Natural killer cell (primary cell): ENCODE data around the gene NEURL1B. TPM values are rescaled to one million over a fixed set of nuclear protein-coding genes. Genes with fewer than 3 reads are reported as not detected.

Experiments
- ATAC-seq, 3 donors: fragments of 150-1000 bp in 2 of 3; fragments of 200-7000 bp in 1 of 3; cut with Tn5 transposase; 1 replicate in 1 of 3; 2 replicates in 2 of 3; pipeline ENCODE4 v1.10.0; 2021; ENCODE audit warnings: mild to moderate bottlenecking in 2 of 3, moderate library complexity in 2 of 3
- DNase-seq, 2 donors: peaks; one replicate each; pipeline versions ENCODE4 v3.0.0 to v3.0.0-alpha.2; 2013 to 2021; ENCODE audit warnings: mixed read lengths in 1 of 2
- H3K27ac ChIP-seq: one replicate; pipeline ENCODE4 v1.5.1; 2013; ENCODE audit warnings: mild to moderate bottlenecking, low read length
- H3K27me3 ChIP-seq: one replicate; pipeline ENCODE4 v1.6.1; 2013; ENCODE audit warnings: low read length; ENCODE audit not compliant: control insufficient read depth, insufficient read depth
- H3K36me3 ChIP-seq: one replicate; pipeline ENCODE4 v1.6.1; 2013; ENCODE audit warnings: low read length; ENCODE audit not compliant: control insufficient read depth, insufficient read depth
- H3K4me1 ChIP-seq: one replicate; pipeline ENCODE4 v1.6.1; 2013; ENCODE audit warnings: low read length; ENCODE audit not compliant: control insufficient read depth, insufficient read depth
- H3K4me3 ChIP-seq: one replicate; pipeline ENCODE4 v1.5.1; 2013; ENCODE audit warnings: low read length
- H3K9me3 ChIP-seq: one replicate; pipeline ENCODE4 v1.6.1; 2013; ENCODE audit warnings: low read length; ENCODE audit not compliant: control insufficient read depth, insufficient read depth
- H3K27ac Mint-ChIP-seq, 2 donors: one replicate each; pipeline ENCODE4 v1.8.0; 2022; ENCODE audit warnings: mild to moderate bottlenecking in 2 of 2, mixed read lengths in 2 of 2, moderate library complexity in 1 of 2
- H3K27me3 Mint-ChIP-seq, 2 donors: one replicate each; pipeline ENCODE4 v1.8.0; 2022; ENCODE audit warnings: low read depth in 2 of 2, mixed read lengths in 2 of 2
- H3K36me3 Mint-ChIP-seq: one replicate; pipeline ENCODE4 v1.8.0; 2022; ENCODE audit warnings: mixed read lengths
- H3K4me1 Mint-ChIP-seq, 2 donors: one replicate each; pipeline ENCODE4 v1.8.0; 2022; ENCODE audit warnings: mixed read lengths in 2 of 2
- H3K4me3 Mint-ChIP-seq: one replicate; pipeline ENCODE4 v1.8.0; 2022; ENCODE audit warnings: mild to moderate bottlenecking, moderate library complexity, mixed read lengths
- H3K9me3 Mint-ChIP-seq, 2 donors: one replicate each; pipeline ENCODE4 v1.8.0; 2022; ENCODE audit warnings: mixed read lengths in 2 of 2
- WGBS: methylation state at CpG from one replicate; pipeline ENCODE4 v1.1.7; 2013; ENCODE audit warnings: missing lambda C conversion rate; ENCODE audit not compliant: insufficient coverage; 5-methylcytosine and 5-hydroxymethylcytosine counted together
- intact Hi-C: fragments of 100-400 bp; cut with micrococcal nuclease; formaldehyde crosslinking; loops from one replicate; pipeline ENCODE4 v1.14.2; 2022
- total RNA-seq, 4 donors: library from RNA; stranded (reverse); fragments of 120-200 nt in 1 of 4; gene quantifications; one replicate each; pipeline versions ENCODE4 v1.2.3 to v1.2.4, GENCODE V29; 2013 to 2022
- TF ChIP-seq, protein P1 (sequence below): fragments of 200-600 bp; IDR thresholded peaks from one replicate; pipeline ENCODE4 v1.8.0; 2022; ENCODE audit warnings: antibody characterized with exemption

NEURL1B gene
- total RNA-seq, 3 donors from 2014 or later (not counting 1 experiment from before 2014, with no cell fraction given) = 0.28 to 0.54 (median 0.45) TPM

DNA sequence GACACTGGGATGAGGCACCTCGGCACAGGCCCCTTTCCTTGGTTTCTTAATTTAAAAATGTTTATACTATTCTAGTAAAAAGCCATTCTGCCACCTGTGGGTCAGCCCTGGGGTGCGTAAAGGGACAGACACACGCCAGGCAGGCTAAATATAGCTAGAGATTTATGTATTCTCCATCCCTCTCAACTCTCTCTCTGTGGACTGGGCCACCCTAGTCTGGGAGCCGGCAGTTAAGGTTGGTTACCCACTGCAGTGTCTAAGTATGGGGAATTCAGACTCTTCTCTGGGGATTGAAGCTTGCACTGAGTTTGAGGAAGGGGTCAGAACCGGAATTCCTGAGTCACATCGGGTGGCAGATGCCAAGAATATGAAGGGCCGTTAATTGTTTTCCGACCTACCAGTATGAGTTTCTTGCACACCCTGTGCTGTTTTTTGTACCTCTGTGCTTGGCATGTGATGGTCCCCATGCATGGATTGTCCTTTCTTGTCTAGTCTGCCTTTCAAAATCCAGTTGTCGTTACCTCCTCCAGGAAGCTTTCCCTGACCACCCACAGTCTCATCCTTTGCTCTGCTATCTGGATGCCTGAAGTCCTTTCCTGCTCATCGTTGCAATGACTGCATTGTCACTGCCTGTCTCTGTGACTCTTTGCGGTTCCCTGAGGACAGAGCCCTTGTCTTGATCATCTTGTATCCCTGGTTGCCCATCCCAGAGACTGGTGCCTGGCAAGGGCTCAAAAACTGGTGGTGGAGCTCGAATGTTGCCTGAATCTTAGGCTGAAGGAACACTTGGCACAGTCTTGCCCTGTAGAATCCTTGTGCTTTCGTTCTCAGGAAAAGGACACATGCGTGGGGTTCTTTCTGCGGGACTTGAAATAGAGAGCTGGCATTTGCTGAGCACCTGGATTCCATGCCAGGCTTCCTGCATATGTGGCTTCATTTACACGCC, 2.1 kb downstream of the NEURL1B start:
- Histone ChIP-seq H3K27ac (no peak overlapping the region), H3K4me1 (peaks cover 16% of the 10 kb centered on the region), H3K9me3 (no peaks in the 10 kb centered on the region), H3K4me3 (no peak overlapping the region), H3K36me3 (no peaks in the 10 kb centered on the region), H3K27me3 (peaks cover 5% of the 10 kb centered on the region)
- no peak for DNase-seq
- WGBS = 64% methylated on average over 13 of the region's 16 CpGs
- H3K9me3 Mint-ChIP-seq = no peaks in the 10 kb centered on the region
- intact Hi-C loops = no loop called here
- ATAC-seq = no peak
- no peak overlapping the region for H3K27ac Mint-ChIP-seq
- peak overlapping the region; percentile 39 for H3K4me3 Mint-ChIP-seq
- H3K36me3 Mint-ChIP-seq = no peaks in the 10 kb centered on the region
- peaks cover 0 to 14% of the 10 kb centered on the region in 2 donors for H3K27me3 Mint-ChIP-seq
- peaks cover 7 to 11% of the 10 kb centered on the region in 2 donors for H3K4me1 Mint-ChIP-seq
- TF ChIP-seq, protein P1, sequence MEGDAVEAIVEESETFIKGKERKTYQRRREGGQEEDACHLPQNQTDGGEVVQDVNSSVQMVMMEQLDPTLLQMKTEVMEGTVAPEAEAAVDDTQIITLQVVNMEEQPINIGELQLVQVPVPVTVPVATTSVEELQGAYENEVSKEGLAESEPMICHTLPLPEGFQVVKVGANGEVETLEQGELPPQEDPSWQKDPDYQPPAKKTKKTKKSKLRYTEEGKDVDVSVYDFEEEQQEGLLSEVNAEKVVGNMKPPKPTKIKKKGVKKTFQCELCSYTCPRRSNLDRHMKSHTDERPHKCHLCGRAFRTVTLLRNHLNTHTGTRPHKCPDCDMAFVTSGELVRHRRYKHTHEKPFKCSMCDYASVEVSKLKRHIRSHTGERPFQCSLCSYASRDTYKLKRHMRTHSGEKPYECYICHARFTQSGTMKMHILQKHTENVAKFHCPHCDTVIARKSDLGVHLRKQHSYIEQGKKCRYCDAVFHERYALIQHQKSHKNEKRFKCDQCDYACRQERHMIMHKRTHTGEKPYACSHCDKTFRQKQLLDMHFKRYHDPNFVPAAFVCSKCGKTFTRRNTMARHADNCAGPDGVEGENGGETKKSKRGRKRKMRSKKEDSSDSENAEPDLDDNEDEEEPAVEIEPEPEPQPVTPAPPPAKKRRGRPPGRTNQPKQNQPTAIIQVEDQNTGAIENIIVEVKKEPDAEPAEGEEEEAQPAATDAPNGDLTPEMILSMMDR = no peak

DNA sequence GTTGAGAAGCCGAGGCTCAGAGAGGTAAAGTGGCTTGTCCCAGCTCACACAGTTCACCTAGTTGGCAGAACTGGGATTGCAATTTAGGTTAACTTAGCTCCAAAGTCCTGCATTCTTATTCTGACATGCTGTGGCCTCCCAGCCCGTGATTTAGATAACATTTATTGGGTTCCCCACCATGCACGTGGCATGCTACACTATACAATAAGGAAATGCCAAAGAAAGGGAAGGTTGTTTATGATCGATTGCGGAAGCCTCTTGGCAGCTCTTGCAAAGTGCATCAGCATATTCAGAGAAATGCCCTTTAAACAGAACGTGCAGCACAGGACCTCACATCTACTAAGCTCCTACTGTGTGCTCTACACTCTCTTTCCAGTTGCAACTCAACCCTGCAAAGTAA, 3.2 kb downstream of the NEURL1B start:
- no peak for DNase-seq
- 64% methylated on average over 6 of the region's 6 CpGs for WGBS

DNA sequence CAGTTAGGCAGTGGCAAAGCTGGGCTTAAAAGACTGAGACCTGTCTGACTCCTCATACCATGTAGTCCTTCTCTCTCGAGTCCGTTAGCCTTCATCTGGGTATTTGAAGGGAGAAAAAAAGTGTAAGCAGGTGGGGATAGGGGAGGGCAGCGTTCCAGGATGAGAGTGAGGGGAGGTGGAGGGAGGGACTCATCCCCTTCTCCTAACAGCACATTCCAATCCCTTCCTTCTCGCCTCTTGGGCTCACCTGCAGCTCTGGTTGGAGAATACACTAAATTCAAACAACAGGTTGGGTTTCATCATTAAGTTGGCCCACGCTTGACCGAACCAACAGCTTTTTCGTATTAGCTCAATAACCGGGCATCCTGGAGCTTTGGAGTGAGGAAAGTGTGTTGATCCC, 3.6 kb downstream of the NEURL1B start:
- WGBS = 88% methylated on average over 7 of the region's 8 CpGs
- H3K4me3 Mint-ChIP-seq = no peak overlapping the region
- Histone ChIP-seq H3K4me3 (no peak overlapping the region), H3K4me1 (peaks cover 16% of the 10 kb centered on the region), H3K27ac (no peak overlapping the region), H3K9me3 (no peaks in the 10 kb centered on the region), H3K27me3 (peaks cover 5% of the 10 kb centered on the region), H3K36me3 (no peaks in the 10 kb centered on the region)
- H3K36me3 Mint-ChIP-seq = no peaks in the 10 kb centered on the region
- ATAC-seq = no peak
- H3K4me1 Mint-ChIP-seq = peaks cover 7 to 11% of the 10 kb centered on the region in 2 donors
- no peak for DNase-seq
- H3K27ac Mint-ChIP-seq = no peak overlapping the region
- H3K27me3 Mint-ChIP-seq = peaks cover 0 to 11% of the 10 kb centered on the region in 2 donors
- intact Hi-C loops = no loop called here
- H3K9me3 Mint-ChIP-seq = no peaks in the 10 kb centered on the region
- TF ChIP-seq, protein P1 = no peak

More for the DNA sequence above, 3.2 kb downstream of the NEURL1B start:
- Mint-ChIP-seq H3K27ac (no peak overlapping the region), H3K36me3 (no peaks in the 10 kb centered on the region), H3K4me3 (no peak overlapping the region), H3K9me3 (no peaks in the 10 kb centered on the region), H3K4me1 (peaks cover 7 to 11% of the 10 kb centered on the region in 2 donors), H3K27me3 (peaks cover 0 to 11% of the 10 kb centered on the region in 2 donors)
- Histone ChIP-seq H3K27me3 (peaks cover 5% of the 10 kb centered on the region), H3K4me1 (peaks cover 16% of the 10 kb centered on the region), H3K27ac (no peak overlapping the region), H3K9me3 (no peaks in the 10 kb centered on the region), H3K36me3 (no peaks in the 10 kb centered on the region), H3K4me3 (no peak overlapping the region)
- intact Hi-C loops = no loop called here
- TF ChIP-seq, protein P1 = no peak
- ATAC-seq = no peak
